Thyroid gland (tissue), 4 donors: ENCODE data around the gene NFATC4.

Source experiments
- POLR2A ChIP-seq, 2 donors: fragments of 450-650 bp; IDR thresholded peaks; one replicate each; pipeline ENCODE4 v1.6.1; 2017; ENCODE audit warnings: antibody characterized with exemption in 2 of 2, mild to moderate bottlenecking in 2 of 2, moderate library complexity in 1 of 2
- TF ChIP-seq, protein P1 (sequence below), 6 experiments: fragments of 200-600 bp in 3 of 6; fragments of 450-650 bp in 3 of 6; sonication (generic) in 3 of 6; IDR thresholded peaks; one replicate each; pipeline ENCODE4 v1.5.1; 2016 to 2019; ENCODE audit warnings: antibody characterized with exemption in 6 of 6, mild to moderate bottlenecking in 2 of 6, inconsistent platforms in 1 of 6, moderate library complexity in 1 of 6

DNA sequence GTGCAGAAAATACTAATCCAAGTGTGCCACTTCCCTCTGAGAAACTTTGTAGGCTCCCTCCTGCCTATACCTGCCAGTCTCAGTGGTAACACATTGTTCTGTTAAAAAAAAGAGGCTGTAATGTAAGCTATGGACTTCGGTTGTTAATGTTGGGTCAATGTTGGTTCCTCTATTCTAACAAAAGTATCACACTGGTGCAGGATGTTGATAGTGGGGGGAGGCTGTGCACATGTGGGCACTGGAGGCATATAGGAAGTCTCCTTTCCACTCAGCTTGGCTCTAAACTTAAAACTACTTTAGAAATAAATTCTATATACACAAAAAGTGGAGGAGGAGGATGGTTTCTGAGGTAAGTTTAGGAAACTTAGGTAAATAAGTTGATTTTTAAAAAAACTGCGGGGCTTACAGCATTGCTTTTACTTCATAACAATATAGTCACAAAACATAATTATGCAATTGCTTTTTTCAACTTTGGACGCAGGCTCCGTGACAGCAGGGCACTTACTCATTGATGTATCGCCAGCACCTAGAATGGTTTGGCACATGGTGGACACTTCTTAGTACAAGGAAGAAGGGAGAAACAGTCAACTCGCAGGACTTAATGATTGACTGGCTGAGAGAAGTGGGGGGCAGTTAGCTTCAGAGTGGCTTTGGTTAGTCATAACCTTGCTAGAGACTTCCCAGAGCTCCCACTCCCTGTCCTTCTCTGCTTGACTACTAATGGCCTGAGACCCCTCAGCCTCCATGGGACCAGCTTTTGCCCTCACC, 22.9 kb downstream of the NFATC4 start:
- no peak for TF ChIP-seq POLR2A (IDR thresholded peaks at IDR 0.05)
- TF ChIP-seq, protein P1, sequence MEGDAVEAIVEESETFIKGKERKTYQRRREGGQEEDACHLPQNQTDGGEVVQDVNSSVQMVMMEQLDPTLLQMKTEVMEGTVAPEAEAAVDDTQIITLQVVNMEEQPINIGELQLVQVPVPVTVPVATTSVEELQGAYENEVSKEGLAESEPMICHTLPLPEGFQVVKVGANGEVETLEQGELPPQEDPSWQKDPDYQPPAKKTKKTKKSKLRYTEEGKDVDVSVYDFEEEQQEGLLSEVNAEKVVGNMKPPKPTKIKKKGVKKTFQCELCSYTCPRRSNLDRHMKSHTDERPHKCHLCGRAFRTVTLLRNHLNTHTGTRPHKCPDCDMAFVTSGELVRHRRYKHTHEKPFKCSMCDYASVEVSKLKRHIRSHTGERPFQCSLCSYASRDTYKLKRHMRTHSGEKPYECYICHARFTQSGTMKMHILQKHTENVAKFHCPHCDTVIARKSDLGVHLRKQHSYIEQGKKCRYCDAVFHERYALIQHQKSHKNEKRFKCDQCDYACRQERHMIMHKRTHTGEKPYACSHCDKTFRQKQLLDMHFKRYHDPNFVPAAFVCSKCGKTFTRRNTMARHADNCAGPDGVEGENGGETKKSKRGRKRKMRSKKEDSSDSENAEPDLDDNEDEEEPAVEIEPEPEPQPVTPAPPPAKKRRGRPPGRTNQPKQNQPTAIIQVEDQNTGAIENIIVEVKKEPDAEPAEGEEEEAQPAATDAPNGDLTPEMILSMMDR (IDR thresholded peaks at IDR 0.05), result no peak
